Posterior cingulate gyrus (tissue), 11 donors: ENCODE data around the gene CAST.
"Not testable (repeated sequence)": the region's sequence is repeated elsewhere in the genome, so short reads cannot be mapped to it uniquely, and the experiment has no call there.

Experiments used
- DNase-seq, 10 donors: peaks; one replicate each; pipeline versions ENCODE4 v3.0.0 to v3.0.0-alpha.2; 2020 to 2021; ENCODE audit warnings: mixed read lengths in 3 of 10
- intact Hi-C: fragments of 100-400 bp; cut with DNase I; formaldehyde crosslinking; loops from one replicate; pipeline ENCODE4 v1.15.1; 2023

The CAST gene

GRCh38 chr5:96734871-96735325, 72.7 kb downstream of the CAST start:
- intact Hi-C loops: no loop called here
- DNase-seq: no peak

- intact Hi-C loops: no loop called here
- no peak for DNase-seq
Observed at GRCh38 chr5:96736937-96737336, 74.8 kb downstream of the CAST start.

- no peak for DNase-seq
- intact Hi-C loops: no loop called here
Observed at GRCh38 chr5:96741106-96741505, 78.9 kb downstream of the CAST start.

GRCh38 chr5:96741891-96742309, 79.7 kb downstream of the CAST start:
- intact Hi-C loops: no loop called here

GRCh38 chr5:96742538-96742937, 80.4 kb downstream of the CAST start:
- intact Hi-C loops: no loop called here
- DNase-seq: no peak

More at GRCh38 chr5:96741891-96742309, 79.7 kb downstream of the CAST start:
- DNase-seq: no peak

- intact Hi-C loops: no loop called here
- DNase-seq: no peak
Observed at GRCh38 chr5:96743065-96743768, 81.0 kb downstream of the CAST start.

GRCh38 chr5:96743805-96744204, 81.6 kb downstream of the CAST start:
- intact Hi-C loops: no loop called here
- DNase-seq: no peak

GRCh38 chr5:96744218-96744617, 82.0 kb downstream of the CAST start:
- DNase-seq, intact Hi-C loops: not testable (repeated sequence)

- intact Hi-C loops: no loop called here
- no peak for DNase-seq
Observed at GRCh38 chr5:96745025-96745424, 82.8 kb downstream of the CAST start.

GRCh38 chr5:96745844-96746531, 83.8 kb downstream of the CAST start:
- no peak for DNase-seq
- intact Hi-C loops: no loop called here

- no peak for DNase-seq
- intact Hi-C loops: no loop called here
Observed at GRCh38 chr5:96747720-96748119, 85.5 kb downstream of the CAST start.

- peak in 1 of 10 donors; percentile 79 for DNase-seq
- intact Hi-C loops: loop anchor here (5.0 kb wide), 2 partner anchors 57 to 117 kb away; partner anchors contain the start of gene ERAP1
Observed at GRCh38 chr5:96750110-96750822, 88.1 kb downstream of the CAST start.

- intact Hi-C loops: loop anchor here (2.0 to 5.0 kb wide), 3 partner anchors 56 to 411 kb away; partner anchors contain the start of gene ERAP1
- DNase-seq: peak in 2 of 10 donors; percentile 16 to 24
Observed at GRCh38 chr5:96751203-96752169, 89.3 kb downstream of the CAST start.

- intact Hi-C loops: loop anchor here (2.0 to 5.0 kb wide), 3 partner anchors 55 to 410 kb away; partner anchors contain the start of gene ERAP1
- DNase-seq: peak in 1 of 10 donors; percentile 22
Observed at GRCh38 chr5:96752341-96753016, 90.3 kb downstream of the CAST start.

- intact Hi-C loops: loop anchor here (2.0 to 5.0 kb wide), 3 partner anchors 54 to 410 kb away; partner anchors contain the start of gene ERAP1
Observed at GRCh38 chr5:96753017-96753397, 90.8 kb downstream of the CAST start.

GRCh38 chr5:96753848-96754247, 91.7 kb downstream of the CAST start:
- intact Hi-C loops: loop anchor here (2.0 to 5.0 kb wide), 3 partner anchors 53 to 409 kb away; partner anchors contain the start of gene ERAP1
- DNase-seq: no peak

More at GRCh38 chr5:96753017-96753397, 90.8 kb downstream of the CAST start:
- DNase-seq: no peak

GRCh38 chr5:96755851-96756250, 93.7 kb downstream of the CAST start:
- intact Hi-C loops: no loop called here
- no peak for DNase-seq

GRCh38 chr5:96756985-96757384, 94.8 kb downstream of the CAST start:
- intact Hi-C loops: no loop called here
- DNase-seq: no peak

- intact Hi-C loops: no loop called here
- DNase-seq: no peak
Observed at GRCh38 chr5:96758621-96759020, 96.4 kb downstream of the CAST start.
